IPS-11a (cell line): ENCODE data around the gene POPDC3.

ENCODE experiments used
- H3K4me3 ChIP-seq: one replicate; pipeline ENCODE4 v1.5.1; 2013; ENCODE audit warnings: low read depth, low read length, control low read depth

The POPDC3 gene

DNA sequence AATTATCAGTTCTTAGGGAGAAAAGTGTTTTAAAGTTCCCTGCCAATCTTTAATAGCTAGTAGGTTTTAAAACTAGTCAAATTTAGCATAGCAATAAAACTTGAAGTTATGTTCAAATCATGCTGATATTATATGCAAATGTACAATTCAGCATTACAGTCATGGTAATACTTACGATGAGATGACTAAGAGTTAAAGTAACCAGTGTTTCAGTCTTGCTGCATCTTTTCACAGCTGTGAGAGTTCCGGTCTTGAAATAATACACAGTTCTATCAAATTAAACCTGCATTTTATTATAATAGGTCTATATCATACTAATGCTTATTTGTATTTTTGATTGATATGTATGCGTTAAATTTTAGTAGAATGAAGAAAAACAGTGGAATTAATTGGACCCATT lies 26.1 kb downstream of the POPDC3 start:
- H3K4me3 ChIP-seq: no peak overlapping the region

GRCh38 chr6:105152880-105153279 lies 26.9 kb downstream of the POPDC3 start:
- H3K4me3 ChIP-seq: no peak overlapping the region

- no peak overlapping the region for H3K4me3 ChIP-seq
These were observed 28.2 kb downstream of the POPDC3 start for GRCh38 chr6:105151644-105152043.

GRCh38 chr6:105138141-105138540 lies 41.7 kb downstream of the POPDC3 start:
- H3K4me3 ChIP-seq: no peak overlapping the region

GRCh38 chr6:105137388-105137787 lies 42.4 kb downstream of the POPDC3 start:
- peak overlapping the region; percentile 50 for H3K4me3 ChIP-seq

DNA sequence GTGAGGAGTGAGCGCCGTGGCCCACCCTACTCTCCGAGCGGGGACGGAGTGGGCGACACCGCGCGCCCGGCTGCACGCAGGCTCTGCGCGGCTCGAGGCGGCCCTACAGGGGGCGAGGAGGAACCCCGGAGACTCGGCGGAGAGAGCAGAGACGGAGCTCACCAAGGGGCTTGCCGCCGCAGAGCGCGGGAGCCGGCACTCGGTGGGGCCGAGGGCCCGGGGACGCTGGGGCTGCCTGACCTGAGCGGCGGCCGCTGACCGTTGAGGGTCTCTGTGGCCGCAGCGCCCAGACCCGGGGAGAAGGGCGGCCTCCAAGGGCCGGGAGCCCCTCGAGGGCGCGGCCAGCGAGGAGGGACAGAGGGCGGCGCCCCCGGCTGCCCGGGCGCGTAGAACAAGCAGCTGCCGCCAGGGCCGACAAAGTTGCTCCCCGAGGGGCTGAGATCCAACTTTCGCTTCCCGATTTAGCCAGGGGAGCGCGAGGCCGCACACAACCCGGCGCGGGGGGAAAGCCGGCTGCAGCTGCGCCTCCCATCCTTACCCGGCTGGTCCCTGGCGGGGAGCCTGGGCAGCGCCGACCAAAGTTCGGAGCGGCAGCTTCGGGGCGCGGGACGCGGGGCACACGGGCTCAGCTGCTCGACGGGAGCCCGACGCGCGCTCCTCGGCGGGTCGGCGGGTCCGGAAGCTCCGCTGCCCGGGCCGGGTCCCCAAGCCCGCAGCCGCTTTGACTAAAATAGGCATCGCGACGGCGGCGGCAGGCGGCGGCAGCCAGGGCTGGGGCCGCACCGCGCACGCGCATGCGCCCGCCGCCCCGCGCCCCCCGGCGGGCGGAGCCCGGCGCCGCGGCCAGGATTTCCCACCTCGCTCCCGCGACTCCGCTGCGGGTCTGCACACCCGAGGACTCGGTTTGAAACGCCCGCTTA lies 43.1 kb downstream of the POPDC3 start:
- peak overlapping the region; percentile 63 for H3K4me3 ChIP-seq

DNA sequence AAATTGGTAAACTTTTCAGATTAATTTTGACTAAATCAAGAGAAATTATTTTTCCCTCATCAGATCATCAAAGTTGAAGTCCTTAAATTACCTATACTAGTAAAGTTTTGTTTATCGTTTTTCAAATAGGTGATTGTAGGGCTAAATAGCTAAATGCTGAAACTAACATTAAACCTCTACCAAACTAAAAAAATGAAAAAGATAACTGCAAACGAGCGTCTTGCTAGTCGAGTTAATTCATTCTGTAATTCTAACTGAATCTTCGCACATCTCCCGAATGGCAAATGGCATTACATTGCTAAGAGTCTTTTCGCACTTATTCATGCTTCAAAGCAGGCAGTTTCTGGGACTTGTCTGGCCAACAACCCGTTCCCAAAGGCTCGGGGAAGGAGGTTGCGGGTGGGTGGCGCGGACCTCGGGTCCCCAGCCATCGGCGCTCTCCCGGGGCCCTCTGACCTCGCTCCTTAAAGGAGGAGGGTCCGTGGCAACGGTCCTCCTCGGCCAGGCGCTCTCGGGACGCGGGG lies 43.8 kb downstream of the POPDC3 start:
- peak overlapping the region; percentile 63 for H3K4me3 ChIP-seq

- no peak overlapping the region for H3K4me3 ChIP-seq
These were observed 44.8 kb downstream of the POPDC3 start for GRCh38 chr6:105135056-105135455.

- H3K4me3 ChIP-seq: no peak overlapping the region
These were observed 57.1 kb downstream of the POPDC3 start for GRCh38 chr6:105122717-105123116.

DNA sequence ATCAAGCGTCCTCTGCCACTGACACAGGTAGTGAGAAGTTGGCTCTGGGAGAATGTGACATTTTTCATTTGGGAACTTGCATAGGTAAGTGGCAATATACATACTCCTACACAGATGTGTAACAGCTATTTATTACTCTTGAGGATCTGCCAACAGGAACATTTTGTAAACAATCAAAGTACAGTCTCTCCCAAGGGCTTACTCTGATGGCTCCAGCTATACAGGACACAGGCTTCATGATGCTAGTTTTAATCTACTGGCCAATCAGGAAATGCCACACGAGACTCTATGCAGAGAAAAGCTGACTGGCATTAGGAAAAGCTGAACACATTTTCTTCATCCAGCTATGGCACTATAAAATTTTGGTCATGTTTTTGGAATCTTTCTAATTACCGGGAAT lies 57.8 kb downstream of the POPDC3 start:
- H3K4me3 ChIP-seq: no peak overlapping the region

GRCh38 chr6:105120570-105120969 lies 59.2 kb downstream of the POPDC3 start:
- H3K4me3 ChIP-seq: no peak overlapping the region

DNA sequence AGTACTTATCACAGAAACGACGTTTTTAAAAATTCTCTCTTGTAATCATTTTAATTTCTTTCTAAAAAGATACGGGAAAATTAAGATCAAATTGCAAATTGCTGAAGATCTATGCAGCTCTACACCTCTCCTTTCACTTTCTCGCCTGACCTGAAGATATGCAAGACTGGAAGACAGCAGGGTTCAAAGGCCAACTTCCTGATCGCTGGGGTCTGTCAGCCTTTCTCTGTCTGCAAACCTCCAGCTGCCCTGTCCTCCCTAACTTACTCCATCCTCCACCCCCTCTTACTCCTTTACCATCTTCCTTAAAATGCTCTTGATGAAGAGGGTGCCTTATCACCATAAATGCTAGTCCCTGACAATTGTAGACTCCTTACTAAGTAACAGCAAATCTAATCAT lies 63.7 kb downstream of the POPDC3 start:
- H3K4me3 ChIP-seq: no peak overlapping the region

- no peak overlapping the region for H3K4me3 ChIP-seq
These were observed 66.4 kb downstream of the POPDC3 start for GRCh38 chr6:105113422-105113821.

- H3K4me3 ChIP-seq: no peak overlapping the region
These were observed 67.2 kb downstream of the POPDC3 start for GRCh38 chr6:105112577-105112976.

GRCh38 chr6:105111871-105112270 lies 67.9 kb downstream of the POPDC3 start:
- no peak overlapping the region for H3K4me3 ChIP-seq

DNA sequence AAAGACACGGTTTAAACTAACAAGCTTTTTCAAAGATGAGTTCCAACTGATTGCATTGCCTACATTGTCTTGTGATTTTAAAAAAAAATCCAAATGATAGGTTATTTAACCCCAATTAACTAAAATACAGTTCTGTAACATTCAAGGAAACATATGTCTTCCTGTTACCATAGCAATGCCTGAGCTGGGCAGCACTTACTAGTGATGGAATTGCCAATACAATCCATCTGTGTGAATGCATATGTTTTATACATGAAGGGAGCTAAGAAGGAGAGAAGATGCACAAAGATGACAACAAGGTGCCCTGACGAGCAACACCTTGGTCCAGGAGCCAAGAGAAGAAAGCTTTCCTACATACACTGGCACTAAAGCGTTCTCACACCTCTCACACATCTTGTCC lies 68.7 kb downstream of the POPDC3 start:
- no peak overlapping the region for H3K4me3 ChIP-seq

DNA sequence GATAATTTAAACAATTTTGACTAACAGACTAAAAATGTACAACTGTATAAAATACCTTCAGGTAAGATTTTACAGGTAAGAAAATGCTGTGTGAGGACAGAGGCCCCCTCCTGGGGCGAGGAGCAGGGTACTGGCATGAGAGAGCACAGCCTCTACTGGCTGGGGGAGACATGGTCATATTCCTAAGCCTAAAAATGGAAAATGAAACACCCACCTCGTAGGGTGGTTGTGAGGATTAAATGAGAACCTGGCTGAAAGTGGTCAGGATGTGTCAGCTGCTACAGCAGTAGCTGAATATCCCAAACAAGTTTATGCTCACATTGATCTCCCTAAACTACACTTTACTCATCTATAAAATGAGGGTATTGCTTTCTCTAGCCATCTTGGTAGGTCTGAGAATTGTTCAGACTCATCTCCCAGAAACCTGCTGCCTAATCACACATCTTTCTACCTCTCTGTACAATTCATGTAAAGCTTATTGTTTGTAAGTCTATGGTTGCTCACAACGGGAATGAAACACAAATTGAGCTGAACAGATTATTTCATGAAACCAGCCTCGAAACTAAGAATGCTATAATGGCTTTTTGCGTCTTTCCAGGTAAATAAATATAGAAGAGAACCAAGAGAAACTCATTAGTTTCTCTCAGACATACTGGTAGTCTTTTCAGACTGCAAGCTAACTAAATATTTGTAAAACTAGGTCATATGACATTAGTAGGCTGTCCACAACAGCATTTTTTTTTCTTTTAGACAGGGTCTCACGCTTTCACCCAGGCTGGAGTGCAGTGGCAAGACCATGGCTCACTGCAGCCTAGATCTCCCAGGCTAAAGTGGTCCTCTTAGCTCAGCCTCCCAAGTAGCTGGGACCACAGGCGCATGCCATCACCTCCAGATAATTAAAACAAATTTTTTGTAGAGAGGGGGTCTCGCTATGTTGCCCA lies 69.6 kb downstream of the POPDC3 start:
- H3K4me3 ChIP-seq: no peak overlapping the region

GRCh38 chr6:105108631-105109262 lies 71.1 kb downstream of the POPDC3 start:
- H3K4me3 ChIP-seq: no peak overlapping the region
